ENCODE measurements around the gene WDR47. TPM values are rescaled to one million over a fixed set of nuclear protein-coding genes. Genes with fewer than 3 reads are reported as not detected.
"Not testable (repeated sequence)": the region's sequence is repeated elsewhere in the genome, so short reads cannot be mapped to it uniquely, and the experiment has no call there.

The WDR47 gene
- total and polyA plus RNA-seq, 2 experiments from 2014 or later = 15.5 to 17.9 TPM

DNA sequence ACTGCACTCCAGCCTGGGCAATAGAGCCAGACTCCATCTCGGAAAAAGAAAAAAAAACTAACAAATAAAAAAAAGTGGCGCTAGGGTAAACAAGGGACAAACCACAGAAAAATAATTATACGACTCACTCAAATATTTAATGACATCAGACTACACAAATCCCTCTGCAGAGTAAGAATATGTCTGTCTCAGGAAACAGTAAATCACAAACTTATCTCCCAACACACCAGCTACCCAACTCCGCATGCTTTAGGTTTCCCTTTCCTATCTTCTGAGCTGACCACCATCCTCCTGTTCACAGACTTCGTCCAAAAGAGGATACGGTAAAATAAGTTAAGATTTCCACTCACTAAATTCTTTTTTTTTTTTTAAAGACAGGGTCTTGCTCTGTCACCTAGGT, 16.2 kb downstream of the WDR47 start:
- Histone ChIP-seq H3K9ac (no peak overlapping the region), H3K4me2 (ENCODE audit: unreplicated experiment) (no peak overlapping the region), H3K27ac (no peak overlapping the region), H3F3A (ENCODE audit: insufficient read depth) (no peaks in the 10 kb centered on the region), H3K27me3 (replicated peaks; ENCODE audit: insufficient read depth) (no peaks in the 10 kb centered on the region), H3K79me2 (ENCODE audit: insufficient read depth) (peaks cover 80% of the 10 kb centered on the region), H3K4me3 (no peak overlapping the region), H3K4me1 (ENCODE audit: insufficient read depth) (no peaks in the 10 kb centered on the region), H2AFZ (no peak overlapping the region), H3K9me3 (ENCODE audit: low read depth) (no peaks in the 10 kb centered on the region), H3K9me2 (ENCODE audit: insufficient read depth) (no peaks in the 10 kb centered on the region), H3K36me3 (ENCODE audit: low read depth) (no peaks in the 10 kb centered on the region), H4K20me1 (ENCODE audit: insufficient read depth) (no peaks in the 10 kb centered on the region)
- in situ Hi-C loops (cut with MboI) = no loop called here
- TF ChIP-seq EZH2 (IDR thresholded peaks at IDR 0.05; ENCODE audit: insufficient read depth, poor library complexity, severe bottlenecking) = no peak
- no peak for TF ChIP-seq EZH2phosphoT487 (IDR thresholded peaks at IDR 0.05; ENCODE audit: insufficient read depth, low read depth)
- peak; percentile 3 for DNase-seq
- 82 to 83% methylated on average over 6 of the region's 6 CpGs for WGBS, 2 experiments (ENCODE audit: low coverage in 1 of 2, low lambda C conversion rate in 2 of 2, missing lambda C conversion rate in 2 of 2)

DNA sequence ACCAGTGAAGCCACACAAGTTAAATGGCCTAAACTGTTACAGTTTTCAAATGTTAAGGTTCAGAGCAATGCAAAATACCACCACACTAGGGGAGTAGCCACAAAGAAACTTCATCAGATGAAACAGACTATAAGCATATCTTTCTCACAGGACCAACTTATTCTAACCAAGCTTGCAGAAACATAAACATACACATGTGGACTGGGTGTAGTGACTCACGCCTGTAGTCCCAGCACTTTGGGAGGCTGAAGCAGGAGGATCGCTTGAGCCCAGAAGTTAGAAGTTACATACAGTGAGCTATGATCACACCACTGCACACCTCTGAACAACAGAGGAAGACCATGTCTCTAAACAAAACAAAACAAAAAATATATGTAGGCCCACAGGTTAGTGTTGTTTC, 17.3 kb downstream of the WDR47 start:
- Histone ChIP-seq H3K4me3 (no peak overlapping the region), H3K9me2 (ENCODE audit: insufficient read depth) (no peaks in the 10 kb centered on the region), H3K27ac (no peak overlapping the region), H3K27me3 (replicated peaks; ENCODE audit: insufficient read depth) (no peaks in the 10 kb centered on the region), H3K9me3 (ENCODE audit: low read depth) (no peaks in the 10 kb centered on the region), H3K4me1 (ENCODE audit: insufficient read depth) (no peaks in the 10 kb centered on the region), H3K9ac (no peak overlapping the region), H3K36me3 (ENCODE audit: low read depth) (no peaks in the 10 kb centered on the region), H2AFZ (no peak overlapping the region), H3F3A (ENCODE audit: insufficient read depth) (no peaks in the 10 kb centered on the region), H3K4me2 (ENCODE audit: unreplicated experiment) (no peak overlapping the region), H4K20me1 (ENCODE audit: insufficient read depth) (no peaks in the 10 kb centered on the region), H3K79me2 (ENCODE audit: insufficient read depth) (peaks cover 71% of the 10 kb centered on the region)
- WGBS, 2 experiments (ENCODE audit: low coverage in 1 of 2, low lambda C conversion rate in 2 of 2, missing lambda C conversion rate in 2 of 2) = 97 to 100% methylated on average over 2 of the region's 2 CpGs
- DNase-seq = no peak
- no peak for TF ChIP-seq EZH2 (IDR thresholded peaks at IDR 0.05; ENCODE audit: insufficient read depth, poor library complexity, severe bottlenecking)
- no peak for TF ChIP-seq EZH2phosphoT487 (IDR thresholded peaks at IDR 0.05; ENCODE audit: insufficient read depth, low read depth)
- in situ Hi-C loops (cut with MboI) = no loop called here

DNA sequence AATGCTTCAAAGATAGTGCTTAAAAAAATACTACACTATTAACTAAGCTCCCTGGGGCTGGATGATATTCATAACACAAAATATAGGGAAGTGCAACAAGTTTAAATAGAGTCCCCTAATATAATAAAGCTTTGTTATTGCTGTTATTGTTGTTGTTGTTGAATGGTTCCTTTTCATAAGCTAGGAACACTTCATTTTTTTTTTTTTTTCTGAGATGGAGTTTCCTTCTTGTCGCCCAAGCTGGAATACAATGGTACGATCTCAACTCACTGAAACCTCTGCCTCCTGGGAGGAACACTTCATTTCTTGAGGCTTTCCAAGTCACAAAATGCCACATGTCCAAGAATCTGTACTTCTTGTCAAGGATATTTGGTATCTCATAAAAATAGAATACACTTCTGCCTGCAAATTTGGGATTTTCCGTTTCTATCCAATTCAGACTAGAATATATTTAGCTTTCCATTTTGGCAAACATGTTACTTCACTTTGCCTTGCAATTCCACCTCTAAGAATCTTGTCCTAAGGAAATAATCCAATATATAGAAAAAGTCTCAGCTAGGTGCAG, 21.1 kb downstream of the WDR47 start:
- no peaks in the 10 kb centered on the region for H3K9me3 ChIP-seq (ENCODE audit: low read depth)
- no peaks in the 10 kb centered on the region for H3K4me1 ChIP-seq (ENCODE audit: insufficient read depth)
- no peaks in the 10 kb centered on the region for H4K20me1 ChIP-seq (ENCODE audit: insufficient read depth)
- no peak for TF ChIP-seq EZH2 (IDR thresholded peaks at IDR 0.05; ENCODE audit: insufficient read depth, poor library complexity, severe bottlenecking)
- TF ChIP-seq EZH2phosphoT487 (IDR thresholded peaks at IDR 0.05; ENCODE audit: insufficient read depth, low read depth) = no peak
- peaks cover 13% of the 10 kb centered on the region; the same call in 1 of the 2 replicates for H3K36me3 ChIP-seq (ENCODE audit: low read depth)
- H3K27ac ChIP-seq = no peak overlapping the region
- H3K79me2 ChIP-seq (ENCODE audit: insufficient read depth) = peaks cover 44% of the 10 kb centered on the region
- H3K4me2 ChIP-seq (ENCODE audit: unreplicated experiment) = no peak overlapping the region
- in situ Hi-C loops (cut with MboI) = no loop called here
- no peak overlapping the region for H3K9ac ChIP-seq
- no peak for DNase-seq
- no peak overlapping the region for H2AFZ ChIP-seq
- H3K9me2 ChIP-seq (ENCODE audit: insufficient read depth) = no peaks in the 10 kb centered on the region
- 88 to 92% methylated on average over 3 of the region's 3 CpGs for WGBS, 2 experiments (ENCODE audit: low coverage in 1 of 2, low lambda C conversion rate in 2 of 2, missing lambda C conversion rate in 2 of 2)
- H3K27me3 ChIP-seq (replicated peaks; ENCODE audit: insufficient read depth) = no peaks in the 10 kb centered on the region
- H3K4me3 ChIP-seq = no peak overlapping the region
- no peaks in the 10 kb centered on the region for H3F3A ChIP-seq (ENCODE audit: insufficient read depth)

DNA sequence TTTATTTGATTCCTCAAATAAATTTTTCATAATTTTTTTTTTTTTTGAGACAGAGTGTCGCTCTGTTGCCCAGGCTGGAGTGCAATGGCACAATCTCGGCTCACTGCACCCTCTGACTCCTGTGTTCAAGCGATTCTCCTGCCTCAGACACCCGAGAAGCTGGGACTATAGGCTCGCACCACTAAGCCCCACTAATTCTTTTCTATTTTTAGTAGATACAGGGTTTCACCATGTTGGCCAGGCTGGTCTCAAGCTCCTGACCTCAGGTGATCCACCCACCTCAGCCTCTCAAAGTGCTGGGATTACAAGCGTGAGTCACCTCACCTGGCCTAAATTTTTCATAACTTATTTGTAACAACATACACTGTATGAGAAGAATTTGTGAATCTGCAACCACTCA, 24.2 kb downstream of the WDR47 start:
- H2AFZ ChIP-seq; in situ Hi-C loops (cut with MboI): not testable (repeated sequence)

DNA sequence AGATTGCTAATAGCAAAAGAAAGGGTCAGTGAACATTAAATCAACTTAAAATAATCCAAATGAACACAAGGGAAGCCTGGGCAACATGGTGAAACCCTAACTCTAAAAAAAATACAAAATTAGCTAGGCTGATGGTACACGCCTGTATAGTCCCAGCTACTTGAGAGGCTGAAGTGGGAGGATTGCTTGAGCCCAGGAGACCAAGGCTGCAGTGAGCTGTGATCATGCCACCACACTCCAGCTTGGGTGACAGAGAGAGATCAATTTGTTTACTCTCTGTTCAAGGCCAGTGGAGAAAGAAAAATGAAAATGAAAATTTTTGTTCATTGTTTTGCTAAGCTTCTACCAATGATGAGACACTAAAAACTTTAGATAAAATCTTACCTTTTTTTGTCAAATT, 24.8 kb downstream of the WDR47 start:
- H2AFZ ChIP-seq = no peak overlapping the region
- H3F3A ChIP-seq (ENCODE audit: insufficient read depth) = no peaks in the 10 kb centered on the region
- H3K36me3 ChIP-seq (ENCODE audit: low read depth) = peaks cover 17% of the 10 kb centered on the region
- no peaks in the 10 kb centered on the region for H3K4me1 ChIP-seq (ENCODE audit: insufficient read depth)
- DNase-seq = no peak
- no peaks in the 10 kb centered on the region for H3K27me3 ChIP-seq (replicated peaks; ENCODE audit: insufficient read depth)
- no peaks in the 10 kb centered on the region for H3K9me3 ChIP-seq (ENCODE audit: low read depth)
- no peak overlapping the region for H3K9ac ChIP-seq
- no peak overlapping the region for H3K27ac ChIP-seq
- H3K4me2 ChIP-seq (ENCODE audit: unreplicated experiment) = no peak overlapping the region
- no peaks in the 10 kb centered on the region for H4K20me1 ChIP-seq (ENCODE audit: insufficient read depth)
- TF ChIP-seq EZH2phosphoT487 (IDR thresholded peaks at IDR 0.05; ENCODE audit: insufficient read depth, low read depth) (no peak), EZH2 (IDR thresholded peaks at IDR 0.05; ENCODE audit: insufficient read depth, poor library complexity, severe bottlenecking) (no peak)
- 97 to 100% methylated on average over 1 of the region's 1 CpG for WGBS, 2 experiments (ENCODE audit: low coverage in 1 of 2, low lambda C conversion rate in 2 of 2, missing lambda C conversion rate in 2 of 2)
- H3K79me2 ChIP-seq (ENCODE audit: insufficient read depth) = peaks cover 16% of the 10 kb centered on the region; the same call in 1 of the 2 replicates
- in situ Hi-C loops (cut with MboI) = no loop called here
- no peak overlapping the region for H3K4me3 ChIP-seq
- H3K9me2 ChIP-seq (ENCODE audit: insufficient read depth) = no peaks in the 10 kb centered on the region

More for the DNA sequence above, 24.2 kb downstream of the WDR47 start:
- 95 to 98% methylated on average over 6 of the region's 6 CpGs for WGBS, 2 experiments (ENCODE audit: low coverage in 1 of 2, low lambda C conversion rate in 2 of 2, missing lambda C conversion rate in 2 of 2)
- H3K27ac ChIP-seq; H3K9me3 ChIP-seq (ENCODE audit: low read depth); DNase-seq; H3K4me2 ChIP-seq (ENCODE audit: unreplicated experiment); H3K27me3 ChIP-seq (replicated peaks; ENCODE audit: insufficient read depth); H3F3A ChIP-seq (ENCODE audit: insufficient read depth); H3K4me1 ChIP-seq (ENCODE audit: insufficient read depth); H4K20me1 ChIP-seq (ENCODE audit: insufficient read depth); H3K4me3 ChIP-seq; H3K9ac ChIP-seq; H3K9me2 ChIP-seq (ENCODE audit: insufficient read depth): not testable (repeated sequence)
- peaks cover 17% of the 10 kb centered on the region for H3K36me3 ChIP-seq (ENCODE audit: low read depth)
- peaks cover 16% of the 10 kb centered on the region; the same call in 1 of the 2 replicates for H3K79me2 ChIP-seq (ENCODE audit: insufficient read depth)

Data from GM23248 (cell line).